ENCODE data around the gene TSC22D3. TPM values are rescaled to one million over a fixed set of nuclear protein-coding genes. Genes with fewer than 3 reads are reported as not detected.
"Not testable (repeated sequence)": the region's sequence is repeated elsewhere in the genome, so short reads cannot be mapped to it uniquely, and the experiment has no call there.

TSC22D3 gene
- total RNA-seq, 1 donor, result 16.0 TPM

DNA sequence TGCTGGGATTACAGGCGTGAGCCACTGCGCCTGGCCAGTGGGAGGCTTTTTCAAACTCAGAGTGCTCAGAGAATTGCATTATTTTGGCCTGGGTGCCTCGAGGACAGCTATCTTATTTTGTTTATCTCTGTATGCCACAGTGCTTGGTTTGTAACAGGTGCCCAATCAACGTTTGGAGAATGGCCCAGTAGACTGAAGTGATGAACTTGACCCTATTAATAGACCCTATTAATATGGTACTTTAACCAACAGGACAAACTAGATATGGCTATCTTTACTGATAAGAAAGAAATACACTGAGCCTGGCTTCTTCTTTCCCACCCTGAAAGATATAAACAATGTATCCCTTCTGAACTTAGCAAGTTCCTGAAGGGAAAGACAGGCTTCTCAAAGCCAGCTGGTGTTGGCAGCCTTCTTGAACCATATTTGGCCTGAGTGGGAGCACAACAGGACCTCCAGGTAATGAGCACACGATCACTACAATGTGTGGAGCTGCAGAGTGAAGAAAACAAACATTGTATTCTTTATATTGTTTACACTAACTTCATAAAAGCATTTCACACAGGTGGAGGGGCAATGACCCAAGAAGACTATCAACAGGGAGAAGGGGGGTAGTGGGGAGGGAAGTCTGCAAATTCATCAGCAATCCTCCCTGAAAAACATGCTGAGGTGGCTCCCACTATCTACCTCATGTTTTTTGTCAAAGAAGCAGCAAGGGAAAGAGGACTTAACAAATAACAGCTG, 105.5 kb downstream of the TSC22D3 start:
- TF ChIP-seq, protein P1, sequence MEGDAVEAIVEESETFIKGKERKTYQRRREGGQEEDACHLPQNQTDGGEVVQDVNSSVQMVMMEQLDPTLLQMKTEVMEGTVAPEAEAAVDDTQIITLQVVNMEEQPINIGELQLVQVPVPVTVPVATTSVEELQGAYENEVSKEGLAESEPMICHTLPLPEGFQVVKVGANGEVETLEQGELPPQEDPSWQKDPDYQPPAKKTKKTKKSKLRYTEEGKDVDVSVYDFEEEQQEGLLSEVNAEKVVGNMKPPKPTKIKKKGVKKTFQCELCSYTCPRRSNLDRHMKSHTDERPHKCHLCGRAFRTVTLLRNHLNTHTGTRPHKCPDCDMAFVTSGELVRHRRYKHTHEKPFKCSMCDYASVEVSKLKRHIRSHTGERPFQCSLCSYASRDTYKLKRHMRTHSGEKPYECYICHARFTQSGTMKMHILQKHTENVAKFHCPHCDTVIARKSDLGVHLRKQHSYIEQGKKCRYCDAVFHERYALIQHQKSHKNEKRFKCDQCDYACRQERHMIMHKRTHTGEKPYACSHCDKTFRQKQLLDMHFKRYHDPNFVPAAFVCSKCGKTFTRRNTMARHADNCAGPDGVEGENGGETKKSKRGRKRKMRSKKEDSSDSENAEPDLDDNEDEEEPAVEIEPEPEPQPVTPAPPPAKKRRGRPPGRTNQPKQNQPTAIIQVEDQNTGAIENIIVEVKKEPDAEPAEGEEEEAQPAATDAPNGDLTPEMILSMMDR (IDR thresholded peaks at IDR 0.05; ENCODE audit: insufficient read depth, low read depth, low read length), result no peak
- no peak overlapping the region for H3K4me3 ChIP-seq (ENCODE audit: low read depth, low read length)
- peak; percentile 59 for DNase-seq (ENCODE audit: low read depth)

DNA sequence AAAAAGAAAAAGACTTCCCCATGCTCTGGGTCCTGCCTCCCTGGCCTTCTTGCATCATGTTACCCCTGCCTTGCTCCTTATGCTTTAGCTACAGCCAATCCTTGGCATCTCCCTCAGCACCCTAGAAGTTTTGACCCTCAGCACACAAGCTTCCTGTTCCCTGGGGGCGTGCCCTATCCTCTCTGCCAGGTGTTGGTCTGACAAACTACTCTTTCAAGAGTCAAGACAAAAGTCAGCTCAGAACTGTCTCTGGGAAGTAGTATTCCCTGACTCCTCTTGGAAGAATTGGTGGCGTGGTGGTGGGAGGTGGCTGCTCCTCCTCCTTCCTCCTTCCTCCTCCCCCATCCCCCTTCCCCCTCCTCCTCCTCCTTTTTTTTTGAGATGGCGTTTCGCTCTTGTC, 106.3 kb downstream of the TSC22D3 start:
- TF ChIP-seq, protein P1 (IDR thresholded peaks at IDR 0.05; ENCODE audit: insufficient read depth, low read depth, low read length), result no peak
- DNase-seq (ENCODE audit: low read depth), result no peak
- no peak overlapping the region for H3K4me3 ChIP-seq (ENCODE audit: low read depth, low read length)

- H3K4me3 ChIP-seq (ENCODE audit: low read depth, low read length); DNase-seq (ENCODE audit: low read depth): not testable (repeated sequence)
These were observed 106.9 kb downstream of the TSC22D3 start for GRCh38 chrX:107668710-107669109.

GRCh38 chrX:107667426-107667825, 108.2 kb downstream of the TSC22D3 start:
- H3K4me3 ChIP-seq (ENCODE audit: low read depth, low read length), result no peak overlapping the region
- no peak for DNase-seq (ENCODE audit: low read depth)
- TF ChIP-seq, protein P1 (IDR thresholded peaks at IDR 0.05; ENCODE audit: insufficient read depth, low read depth, low read length), result no peak

- TF ChIP-seq, protein P1 (IDR thresholded peaks at IDR 0.05; ENCODE audit: insufficient read depth, low read depth, low read length), result no peak
- H3K4me3 ChIP-seq (ENCODE audit: low read depth, low read length), result no peak overlapping the region
- no peak for DNase-seq (ENCODE audit: low read depth)
These were observed 108.7 kb downstream of the TSC22D3 start for GRCh38 chrX:107666931-107667330.

Other genes starting within 250 kb of the TSC22D3 start
- 34.1 and 76.9 TPM in 2 replicates for gene PRPS1, start 147.3 kb downstream of the TSC22D3 start, total RNA-seq
- not detected in 2 replicates for gene NCBP2L, start 1.9 kb upstream of the TSC22D3 start, total RNA-seq
- gene MID2, start 50.1 kb upstream of the TSC22D3 start, total RNA-seq, result 21.6 and 33.2 TPM in 2 replicates
- gene TEX13B, start 206.6 kb upstream of the TSC22D3 start, total RNA-seq, result not detected in 2 replicates

Measured in fibroblast of villous mesenchyme (primary cell).